GM19455 (cell line): Measurements from ENCODE around the gene SCGB2A2.

Source experiments
- ATAC-seq: cut with Tn5 transposase; IDR thresholded peaks from one replicate; pipeline ENCODE4 v1.9.1; 2021; ENCODE audit not compliant: unreplicated experiment

The SCGB2A2 gene

DNA sequence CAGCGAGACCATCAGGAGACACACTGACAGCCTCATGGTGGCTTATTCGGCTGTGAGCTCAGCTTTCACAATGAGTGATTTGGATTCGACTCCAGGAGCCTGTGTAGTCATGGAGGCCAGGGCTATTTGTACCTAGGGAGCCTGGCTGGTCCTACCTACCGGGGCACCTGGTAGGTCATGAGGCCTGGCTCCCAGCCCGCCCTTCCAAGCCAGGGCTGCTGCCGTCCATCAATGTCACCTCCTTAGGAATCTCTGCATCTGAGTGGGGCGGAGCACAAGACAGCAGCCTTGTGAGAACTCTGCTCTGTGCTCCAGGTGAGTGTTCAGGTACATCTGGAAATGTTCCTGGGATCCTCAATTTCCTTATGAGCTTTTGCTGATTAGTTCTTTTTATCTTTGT is 29.0 kb downstream of the SCGB2A2 start, which contains the start of gene SCGB1D4:
TSS of gene SCGB1D4 (minus strand) at position 101 of the 400 bp plus-strand sequence. CDS start at position 36, 65 bp downstream.
- no peak for ATAC-seq

DNA sequence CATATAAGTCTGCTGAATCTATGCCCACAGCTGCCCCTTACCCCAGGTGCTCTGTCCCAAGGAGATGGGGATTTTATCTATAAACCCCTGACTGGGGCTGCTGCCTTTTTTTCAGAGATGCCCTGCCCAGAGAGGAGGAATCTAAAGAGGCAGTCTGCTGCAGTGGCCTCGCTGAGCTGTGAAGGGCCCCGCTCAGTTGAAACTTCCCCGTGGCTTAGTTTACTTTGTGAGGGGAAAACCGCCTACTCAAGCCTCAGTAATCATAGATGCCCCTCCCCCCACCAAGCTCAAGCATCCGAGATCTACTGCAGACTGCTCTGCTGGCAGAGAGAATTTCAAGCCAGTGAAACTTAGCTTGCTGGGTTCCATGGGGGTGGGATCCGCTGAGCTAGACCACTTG is 36.3 kb downstream of the SCGB2A2 start:
- ATAC-seq: no peak

DNA sequence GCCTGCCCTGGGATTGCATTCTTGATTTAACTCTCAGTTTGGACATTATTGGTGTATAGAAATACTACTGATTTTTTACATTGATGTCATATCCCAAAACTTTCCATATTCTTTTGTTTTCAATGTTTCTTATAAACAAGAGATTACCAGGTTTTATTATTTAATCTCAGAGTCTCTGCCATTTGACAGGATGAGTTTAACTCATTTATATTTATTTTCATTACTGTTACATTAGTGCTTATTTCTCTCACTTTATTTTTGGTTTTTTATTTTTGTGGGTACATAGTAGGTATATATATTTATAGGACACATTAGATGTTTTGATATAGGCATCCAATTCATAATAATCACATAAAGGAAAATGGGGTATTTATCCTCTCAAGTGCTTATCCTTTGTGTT is 38.0 kb downstream of the SCGB2A2 start:
- no peak for ATAC-seq

DNA sequence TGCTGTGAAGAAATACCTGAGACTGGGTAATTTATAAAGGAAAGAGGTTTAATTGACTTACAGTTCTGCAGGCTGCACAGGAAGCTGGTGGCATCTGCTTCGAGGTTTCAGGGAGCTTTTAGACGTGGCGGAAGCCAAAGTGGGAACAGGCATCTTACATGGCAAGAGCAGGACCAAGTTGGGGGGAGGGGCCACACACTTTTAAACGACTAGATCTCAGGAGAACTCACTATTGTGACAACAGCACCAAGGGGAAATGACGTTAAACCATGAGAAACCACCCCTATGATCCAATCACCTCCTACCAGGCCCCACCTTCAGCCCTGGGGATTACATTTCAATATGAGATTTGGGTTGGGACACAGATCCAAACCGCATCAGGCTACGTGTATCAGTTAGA is 40.0 kb downstream of the SCGB2A2 start:
- no peak for ATAC-seq

DNA sequence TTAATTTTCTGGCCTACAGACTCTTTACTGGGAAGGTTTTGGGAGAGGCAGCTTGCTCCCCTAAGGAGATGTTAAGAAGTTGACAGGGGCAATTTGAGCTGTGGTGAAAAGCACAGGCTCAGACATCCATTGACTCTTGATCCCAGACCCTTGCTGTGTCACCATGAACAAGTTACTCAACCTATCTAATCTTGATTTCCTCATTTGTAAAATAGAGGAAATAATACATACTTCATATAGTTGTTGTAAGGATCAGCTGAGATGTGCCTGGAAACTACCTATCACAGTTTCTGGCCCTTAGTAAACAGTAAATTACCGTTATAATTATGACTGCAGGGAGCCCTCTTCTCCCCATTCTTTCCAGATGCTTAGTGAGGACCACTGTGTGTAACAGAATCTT is 45.5 kb downstream of the SCGB2A2 start:
- no peak for ATAC-seq

DNA sequence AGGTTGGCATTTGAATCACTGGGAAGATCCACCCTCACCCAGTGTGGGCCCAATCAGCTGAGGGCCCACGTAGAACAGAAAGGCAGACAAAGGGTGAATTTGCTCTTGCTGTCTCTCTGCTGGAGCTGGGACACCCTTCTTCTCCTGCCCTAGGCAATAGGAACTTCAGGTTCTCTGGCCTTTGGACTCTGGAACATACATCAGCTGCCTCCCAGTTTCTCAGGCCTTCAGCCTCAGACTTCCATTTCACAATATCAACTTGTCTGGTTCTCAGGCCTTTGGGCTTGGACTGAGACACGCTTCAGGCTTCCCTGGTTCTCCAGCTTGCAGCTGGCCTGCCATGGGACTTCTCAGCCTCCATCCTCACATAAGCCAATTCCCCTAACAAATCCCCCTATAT is 52.6 kb downstream of the SCGB2A2 start:
- ATAC-seq: no peak
